ENCODE measurements around the gene E2F3.

E2F3 gene

DNA sequence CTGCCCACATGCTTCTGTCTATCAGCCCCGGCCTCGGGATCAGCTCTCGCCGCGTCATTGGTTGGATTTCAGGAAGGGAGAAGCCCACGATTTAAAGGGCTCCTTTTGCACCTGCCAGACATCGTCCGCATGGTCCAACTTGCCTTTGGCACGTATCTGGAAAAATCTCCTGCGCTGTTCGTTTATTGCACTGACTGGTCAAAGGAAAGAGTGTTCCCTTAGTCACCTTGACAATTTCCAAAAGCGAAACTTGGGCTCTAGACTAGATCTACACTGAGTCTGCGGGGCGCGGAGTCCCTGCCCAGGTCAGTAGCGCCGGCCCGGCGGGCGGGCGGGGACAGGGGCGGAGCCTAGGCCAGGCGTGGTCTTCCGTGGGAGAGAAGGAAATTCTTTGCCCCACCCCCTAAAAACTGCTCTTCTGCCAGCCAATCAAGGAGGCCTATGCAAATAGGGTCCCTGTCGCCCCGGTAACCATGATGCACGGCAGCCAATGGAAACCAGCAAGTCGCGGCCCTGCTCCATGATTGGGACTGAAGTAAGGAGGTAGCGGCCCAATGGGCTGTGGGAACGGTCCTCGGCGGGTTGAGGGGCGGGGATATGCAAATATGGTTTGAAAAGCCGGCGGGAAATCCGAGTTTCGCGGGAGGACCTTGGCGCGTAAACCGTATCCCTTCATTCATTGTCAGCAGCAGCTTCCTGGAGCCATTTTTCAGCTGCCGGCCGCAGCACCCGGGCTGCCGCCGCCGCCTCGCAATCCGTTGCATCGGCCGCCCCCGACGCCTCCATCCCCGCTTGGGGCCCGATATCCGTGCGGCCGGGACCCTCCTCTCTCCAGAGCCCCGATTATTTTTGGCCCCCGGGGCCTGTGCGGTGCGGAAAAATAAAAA is at the start of gene E2F3:
Gene E2F3, plus strand, starts transcription at position 675 of the 887 bp plus-strand sequence. CDS start 354 bp downstream, outside the sequence.
- DNase-seq (ENCODE audit: low read depth in 2 of 2), result peak; percentile 98 to 100

DNA sequence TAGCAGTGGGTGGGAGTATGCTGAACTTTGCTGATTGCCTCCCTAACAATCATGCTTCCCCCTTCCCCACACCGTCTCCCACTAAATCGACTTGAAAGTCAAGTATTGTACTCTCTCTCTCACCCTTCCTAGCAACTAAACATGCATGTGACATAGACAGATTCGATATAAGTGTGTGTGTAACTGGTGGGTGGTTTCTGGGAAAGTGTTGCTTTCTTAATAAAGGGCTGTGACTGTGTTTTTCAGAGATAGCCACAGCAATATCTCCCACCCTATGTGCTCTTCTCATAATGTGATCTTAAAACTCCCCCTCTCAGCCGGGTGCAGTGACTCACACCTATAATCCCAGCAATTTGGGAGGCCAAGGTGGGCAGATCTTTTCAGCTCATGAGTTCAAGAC is 49.3 kb upstream of the E2F3 start:
- no peak for DNase-seq (ENCODE audit: low read depth in 2 of 2)

DNA sequence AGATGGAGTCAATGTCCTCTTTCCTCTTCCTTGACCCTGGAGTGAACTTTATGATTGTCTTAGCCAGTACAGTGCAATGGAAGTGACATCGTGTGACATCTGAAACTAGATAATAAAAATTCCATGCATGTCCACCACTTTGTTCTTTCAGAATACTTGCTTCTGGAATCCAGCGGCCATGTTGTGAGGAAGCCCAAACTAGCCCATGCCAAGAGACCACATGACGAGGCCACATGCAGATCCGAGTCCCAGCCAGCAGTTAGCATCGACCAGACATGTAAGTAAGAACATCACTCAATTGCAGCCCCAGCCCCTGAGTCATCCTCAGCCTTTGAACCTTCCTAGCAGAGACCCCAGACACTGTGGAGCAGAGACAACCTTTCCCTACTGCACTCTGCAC is 48.5 kb upstream of the E2F3 start:
- DNase-seq (ENCODE audit: low read depth in 2 of 2), result no peak

DNA sequence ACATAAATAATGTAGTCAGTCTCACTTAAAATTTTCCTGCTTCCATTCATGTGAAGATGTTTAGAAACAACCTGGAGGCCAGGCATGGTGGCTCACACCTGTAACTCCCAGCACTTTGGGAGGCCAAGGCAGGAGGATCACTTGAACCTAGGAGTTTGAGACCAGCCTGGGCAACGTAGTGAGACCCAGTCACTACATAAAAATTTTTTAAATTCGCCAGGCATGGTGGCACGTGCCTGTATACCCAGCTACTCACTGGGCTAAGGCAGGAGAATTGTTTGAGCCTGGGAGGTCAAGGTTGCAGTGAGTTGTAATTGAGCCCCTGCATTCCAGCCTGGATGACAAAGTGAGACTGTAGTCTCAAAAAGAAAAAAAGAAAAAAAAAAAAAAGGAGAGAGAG is 47.3 kb upstream of the E2F3 start:
- no peak for DNase-seq (ENCODE audit: low read depth in 2 of 2)

DNA sequence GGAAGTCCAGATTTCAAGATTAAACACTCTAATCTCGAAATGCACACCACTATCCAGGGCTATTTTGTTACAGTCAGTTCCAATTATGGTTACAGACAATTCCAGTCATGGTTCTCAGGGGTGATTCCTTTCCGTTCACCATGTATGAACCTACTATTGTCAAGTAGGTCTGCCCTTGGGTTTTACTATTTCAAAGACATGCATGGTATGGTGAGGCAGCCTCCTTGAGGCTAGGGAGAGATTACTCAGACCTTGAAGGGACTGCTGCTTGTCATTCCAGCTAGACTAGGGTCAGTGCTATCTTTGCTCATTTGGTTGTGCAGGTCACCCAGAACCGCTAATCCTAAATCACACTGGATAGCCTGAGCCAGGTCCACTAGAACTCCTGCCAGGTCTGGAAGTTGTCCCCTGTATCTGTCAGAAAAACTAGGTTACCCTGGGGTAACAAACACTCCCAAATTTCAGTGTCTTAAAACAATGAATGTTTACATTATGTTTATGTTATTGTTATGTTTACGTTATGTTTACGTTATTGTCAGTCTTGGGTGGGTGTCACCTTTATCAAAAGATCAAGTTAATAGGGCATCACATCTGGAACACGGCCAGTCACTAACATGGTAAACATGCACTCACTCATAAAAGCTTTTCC is 41.1 kb upstream of the E2F3 start:
- DNase-seq (ENCODE audit: low read depth in 2 of 2), result no peak

DNA sequence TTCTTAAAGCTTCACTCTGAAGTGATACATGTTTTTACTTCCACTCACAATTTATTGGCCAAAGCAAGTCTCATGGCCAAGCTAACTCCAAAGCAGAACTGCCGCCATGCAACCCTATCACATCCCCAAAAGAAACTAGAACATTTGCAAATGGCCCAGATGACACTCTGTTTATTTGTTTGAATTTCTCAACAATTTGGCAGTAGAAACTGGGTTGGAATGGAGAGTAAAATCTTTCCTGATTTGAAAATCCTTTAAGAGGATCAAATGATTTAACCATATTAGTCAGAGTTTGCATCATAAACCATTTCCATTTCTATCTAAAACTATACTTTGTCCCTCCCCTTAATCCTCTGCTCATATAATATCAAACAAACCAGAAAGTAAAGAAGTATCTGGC is 39.1 kb upstream of the E2F3 start:
- no peak for DNase-seq (ENCODE audit: low read depth in 2 of 2)

DNA sequence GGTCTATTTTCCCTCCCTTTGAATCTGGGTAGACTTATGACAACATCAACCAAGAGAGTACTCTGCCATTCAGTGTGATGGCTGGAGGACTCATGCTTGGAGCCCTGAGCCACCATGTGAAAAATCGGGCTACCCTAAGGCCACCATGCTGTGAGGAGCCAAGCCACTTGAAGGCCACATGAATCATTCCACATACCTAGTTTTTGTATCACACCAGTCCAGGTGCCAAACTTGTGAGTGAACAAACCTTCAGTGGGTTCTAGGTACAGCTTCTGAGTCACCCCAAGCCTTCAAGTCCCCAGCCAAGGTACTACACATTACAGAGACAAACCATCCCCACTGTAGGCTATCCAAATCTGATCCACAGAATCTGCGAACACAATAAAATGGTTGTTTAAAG is 37.4 kb upstream of the E2F3 start:
- no peak for DNase-seq (ENCODE audit: low read depth in 2 of 2)

DNA sequence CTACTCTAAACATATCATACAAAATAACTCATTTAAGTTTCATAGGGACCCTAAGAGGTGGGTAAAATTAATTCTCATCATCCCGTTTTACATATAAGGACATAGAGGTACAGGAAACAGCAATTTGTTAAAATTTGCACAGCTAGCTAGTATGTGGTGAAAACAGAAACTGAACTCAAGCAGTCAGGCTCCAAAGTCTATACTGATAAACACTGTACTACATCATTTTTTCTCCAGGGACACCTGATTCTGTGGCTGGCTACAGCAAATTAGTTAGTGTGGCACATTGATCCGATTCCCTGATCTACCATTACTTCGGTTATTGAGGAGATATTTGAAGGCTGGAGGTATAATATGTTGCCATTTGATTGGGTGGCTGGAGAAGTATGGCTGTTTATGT is 36.2 kb upstream of the E2F3 start:
- no peak for DNase-seq (ENCODE audit: low read depth in 2 of 2)

DNA sequence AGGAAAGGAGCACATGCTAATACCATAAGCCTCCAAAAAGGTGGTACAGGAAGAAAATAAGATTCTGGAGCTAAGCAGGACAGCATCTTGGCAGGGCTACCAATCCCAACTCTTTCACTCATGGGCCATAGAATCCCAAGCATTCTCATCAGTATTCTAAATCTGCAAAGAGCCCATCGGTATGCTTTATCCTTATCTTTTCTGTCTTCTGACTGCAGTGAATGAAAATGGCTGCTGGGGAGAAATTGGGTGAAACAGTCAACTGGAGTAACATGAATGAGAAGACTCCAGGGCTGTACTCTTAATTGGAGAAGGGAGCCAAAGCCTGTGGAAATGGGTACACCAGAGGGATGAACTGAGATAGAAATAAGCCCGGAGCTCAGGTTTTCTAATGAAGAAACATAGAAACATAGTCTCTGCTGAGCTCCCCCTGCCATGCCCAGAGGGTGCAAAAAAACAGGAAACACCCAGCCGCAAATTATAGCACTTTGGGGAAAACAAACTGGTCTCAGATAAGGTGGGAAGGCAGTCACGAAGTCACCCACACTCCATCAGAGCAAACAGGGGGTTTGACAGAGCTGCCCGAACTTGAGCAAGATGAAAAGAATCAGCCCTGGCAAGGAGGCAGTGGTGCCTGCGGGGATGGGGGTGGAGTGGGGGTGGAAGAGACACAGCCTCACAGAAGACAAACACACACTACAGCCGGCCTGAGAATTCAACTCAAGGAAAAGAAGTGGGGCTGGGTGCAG is 35.4 kb upstream of the E2F3 start:
- peak; percentile 21 to 35 for DNase-seq (ENCODE audit: low read depth in 2 of 2)

DNA sequence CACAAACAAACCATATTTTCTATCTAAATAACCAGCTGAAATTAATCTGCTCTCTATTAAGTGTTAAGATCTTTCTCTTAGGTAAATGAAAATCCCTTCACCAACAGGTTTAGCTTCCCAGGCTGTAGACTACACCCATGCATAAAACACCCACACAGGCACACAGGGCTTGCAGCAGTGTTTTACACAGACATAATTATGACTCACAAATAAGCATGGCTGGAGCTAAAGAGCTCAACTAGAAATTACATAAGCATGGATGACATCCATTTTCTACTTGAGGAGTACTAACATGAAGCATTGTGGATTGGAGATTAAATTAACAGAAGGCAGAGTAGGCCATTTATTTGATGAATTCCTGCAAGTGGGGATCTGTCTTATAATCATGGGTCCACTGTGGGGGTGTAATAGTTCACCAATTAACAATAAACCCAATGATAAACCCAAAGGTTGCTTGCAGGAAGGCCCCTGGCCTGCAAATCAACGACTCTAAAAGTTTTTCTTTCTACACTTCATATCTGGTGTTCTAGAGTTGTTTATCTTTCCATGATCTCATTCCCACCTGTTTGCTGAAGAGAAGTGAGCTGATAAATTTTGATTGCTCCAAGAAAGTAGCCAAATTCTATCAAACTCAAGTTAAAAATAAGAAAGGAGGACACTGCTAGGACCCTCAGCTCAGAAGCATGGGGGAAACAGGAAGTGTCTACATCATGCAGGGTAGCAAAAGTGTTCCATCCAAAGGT is 33.8 kb upstream of the E2F3 start:
- peak; percentile 31 to 45 for DNase-seq (ENCODE audit: low read depth in 2 of 2)

DNA sequence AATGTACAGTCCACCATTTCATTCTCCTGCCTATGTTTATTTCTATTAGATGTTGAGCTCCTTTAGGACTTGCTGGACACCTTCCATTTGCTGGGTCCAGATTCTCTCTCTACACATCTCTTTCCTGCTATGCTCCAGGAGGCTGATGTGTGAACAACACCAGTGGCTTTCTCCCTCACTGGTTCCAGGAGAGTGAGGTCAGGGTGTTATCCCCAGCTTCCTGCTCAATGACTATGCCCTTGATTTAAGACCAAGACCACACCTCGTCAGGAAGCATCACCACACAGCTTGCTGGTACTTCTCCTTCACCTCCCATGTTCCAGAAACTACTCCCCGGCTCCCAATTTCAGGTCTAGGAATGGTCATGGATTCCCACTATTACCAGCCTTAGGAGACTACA is 31.3 kb upstream of the E2F3 start:
- no peak for DNase-seq (ENCODE audit: low read depth in 2 of 2)

DNA sequence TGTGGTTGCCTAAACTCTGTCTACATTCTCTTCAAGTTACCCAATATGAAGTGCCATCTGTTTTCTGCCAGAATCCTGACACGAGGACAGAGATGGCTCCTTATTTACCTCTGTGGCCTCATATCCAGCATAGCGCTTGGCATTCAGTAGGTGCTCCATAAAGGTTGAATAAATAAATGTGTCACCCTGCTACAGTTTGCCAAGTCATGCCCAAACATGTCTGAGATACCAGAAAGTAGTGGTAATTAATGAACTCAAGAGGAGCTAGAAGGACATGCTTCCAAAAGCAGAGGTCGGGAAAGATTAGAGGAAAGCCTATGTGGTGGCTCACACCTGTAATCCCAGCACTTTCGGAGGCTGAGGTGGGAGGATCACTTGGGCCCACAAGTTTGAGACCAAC is 30.9 kb upstream of the E2F3 start:
- DNase-seq (ENCODE audit: low read depth in 2 of 2), result no peak

DNA sequence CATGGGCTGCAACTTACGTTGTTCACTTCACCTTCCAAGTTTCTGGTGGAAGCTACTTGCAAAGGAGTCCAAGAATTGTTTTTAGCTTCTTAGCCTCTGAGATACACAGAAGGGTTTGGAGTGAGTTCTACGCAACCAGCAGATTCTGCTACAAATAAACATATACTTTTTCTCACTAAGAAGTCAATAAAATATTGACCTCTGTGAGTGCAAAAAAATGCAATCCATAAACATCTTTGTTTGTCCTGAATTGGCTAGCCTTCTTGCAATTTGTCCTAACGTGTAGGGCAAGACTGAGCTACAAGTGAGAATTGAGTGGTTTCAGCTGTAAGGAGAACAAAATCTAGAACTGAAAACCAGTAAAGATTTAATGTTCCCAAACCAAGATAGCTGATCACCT is 26.2 kb upstream of the E2F3 start:
- DNase-seq (ENCODE audit: low read depth in 2 of 2), result no peak

DNA sequence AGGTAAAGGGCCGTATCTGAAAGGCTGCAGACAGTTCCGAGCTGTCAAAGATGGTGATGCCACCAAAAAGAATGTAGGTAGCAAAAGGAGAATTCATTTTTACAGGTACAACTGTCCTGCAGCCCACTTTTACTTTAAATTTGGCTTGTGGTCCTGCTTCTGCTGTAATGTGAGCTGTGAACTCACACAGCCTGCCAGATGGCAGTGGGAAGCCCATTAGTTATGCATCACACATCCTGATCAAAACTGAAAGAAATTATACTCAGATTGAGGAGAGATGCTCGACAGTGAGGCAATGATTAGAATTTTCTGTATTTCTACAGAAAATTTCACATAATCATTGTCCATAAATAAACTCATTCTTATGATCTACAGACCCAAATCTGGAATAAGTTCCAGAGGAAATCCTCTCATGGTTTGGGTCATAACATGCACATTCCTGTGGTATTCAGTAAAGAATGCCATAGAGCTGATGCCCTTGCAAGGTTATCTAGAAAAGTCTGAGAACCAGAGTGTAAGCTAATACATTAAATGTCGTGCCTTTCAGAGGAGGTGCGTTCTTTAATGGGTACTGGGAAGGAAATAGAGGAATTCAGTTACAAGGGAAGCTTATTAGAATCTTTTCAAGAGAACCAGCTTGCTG is 23.9 kb upstream of the E2F3 start:
- DNase-seq (ENCODE audit: low read depth in 2 of 2), result no peak

DNA sequence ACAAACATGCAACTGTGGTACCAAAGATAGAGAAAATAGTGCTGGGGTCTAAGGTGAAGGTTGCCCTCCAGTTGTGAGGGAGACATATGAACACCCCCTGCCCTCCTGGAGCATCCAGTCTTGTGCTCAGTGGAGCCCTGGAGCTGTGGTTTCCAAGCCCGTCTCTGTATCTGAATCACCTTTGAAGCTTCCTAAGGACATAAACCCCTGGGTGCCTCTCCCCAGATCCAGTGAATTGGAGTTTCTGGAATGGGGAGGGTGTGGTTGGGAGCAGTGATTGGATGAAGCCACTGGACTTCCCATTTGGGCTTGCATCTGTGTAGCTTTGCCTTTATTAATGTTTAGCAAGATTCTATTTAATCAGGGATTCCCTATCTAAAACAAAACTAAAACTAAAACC is 22.4 kb upstream of the E2F3 start:
- no peak for DNase-seq (ENCODE audit: low read depth in 2 of 2)

DNA sequence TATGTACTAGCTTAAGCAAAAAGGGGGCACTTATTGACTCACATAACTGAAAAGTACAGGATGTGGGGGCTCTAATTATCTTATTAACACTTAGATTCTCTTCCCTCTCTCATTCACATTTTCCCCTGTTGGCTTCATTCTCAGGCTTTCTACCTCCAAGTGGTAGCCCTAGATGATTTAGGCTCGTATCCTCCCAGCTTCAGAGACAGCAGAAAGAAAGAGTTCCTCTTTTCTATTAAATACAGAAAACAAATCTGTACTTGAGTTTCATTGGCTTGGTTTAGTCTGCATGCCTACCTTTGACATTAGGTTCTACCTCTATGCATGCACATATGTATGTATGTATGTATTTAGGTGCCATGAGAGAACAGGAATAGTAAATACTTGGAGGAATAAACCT is 15.5 kb upstream of the E2F3 start:
- no peak for DNase-seq (ENCODE audit: low read depth in 2 of 2)

DNA sequence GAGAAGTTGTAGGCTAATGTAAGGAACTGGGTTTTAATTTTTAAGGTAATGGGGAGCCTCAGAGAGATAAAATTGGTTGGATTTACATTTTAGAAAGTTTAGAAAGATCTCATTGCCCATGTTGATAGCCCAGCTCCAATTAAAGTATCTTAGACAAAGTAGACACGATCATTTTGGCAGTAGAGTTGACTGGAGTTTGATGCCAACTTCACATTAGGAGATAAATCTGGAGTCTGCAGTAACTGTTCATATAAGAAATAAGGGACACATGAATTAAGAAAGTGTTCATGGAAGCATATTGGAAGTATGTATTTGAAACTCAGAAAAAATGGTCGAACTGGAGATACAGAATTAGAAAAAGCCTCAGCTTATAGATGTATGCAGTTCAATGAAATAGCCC is 12.6 kb upstream of the E2F3 start:
- no peak for DNase-seq (ENCODE audit: low read depth in 2 of 2)

DNA sequence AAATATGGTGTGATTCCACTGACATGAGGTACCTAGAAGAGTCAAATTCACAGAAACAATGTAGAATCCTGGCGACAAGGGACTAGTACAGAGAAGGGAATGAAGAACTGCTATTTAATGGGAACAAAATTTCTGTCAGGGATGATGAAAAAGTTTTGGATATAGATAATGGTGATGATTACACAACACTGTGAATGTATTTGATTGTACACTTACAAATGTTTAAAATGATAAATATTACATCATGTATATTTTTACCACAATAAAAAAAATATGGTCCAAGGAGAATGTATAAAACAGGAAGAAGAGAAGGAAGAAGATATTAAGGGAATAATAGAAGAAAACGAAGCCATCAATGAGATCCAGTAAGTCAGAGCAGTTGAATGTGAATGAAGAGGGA is 8.4 kb upstream of the E2F3 start:
- no peak for DNase-seq (ENCODE audit: low read depth in 2 of 2)

DNA sequence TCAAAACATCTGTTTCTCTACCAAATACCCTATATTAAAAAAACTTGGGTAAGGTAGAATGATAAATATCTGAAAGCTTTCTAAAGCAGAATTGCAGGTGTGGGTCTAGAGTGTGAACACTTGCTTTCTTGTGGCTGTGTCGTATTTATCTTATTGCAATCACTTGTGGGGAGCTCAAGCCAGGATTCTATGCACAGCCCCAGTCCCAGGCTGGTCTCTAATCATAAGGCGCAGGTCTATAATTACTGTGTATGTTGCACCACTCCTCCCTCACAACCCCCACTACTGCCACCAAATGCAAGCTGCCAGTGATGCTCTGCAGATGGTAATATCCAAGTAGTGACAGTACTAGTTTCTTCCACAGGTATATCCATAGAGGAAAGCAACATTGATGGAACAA is 2.2 kb upstream of the E2F3 start:
- no peak for DNase-seq (ENCODE audit: low read depth in 2 of 2)

DNA sequence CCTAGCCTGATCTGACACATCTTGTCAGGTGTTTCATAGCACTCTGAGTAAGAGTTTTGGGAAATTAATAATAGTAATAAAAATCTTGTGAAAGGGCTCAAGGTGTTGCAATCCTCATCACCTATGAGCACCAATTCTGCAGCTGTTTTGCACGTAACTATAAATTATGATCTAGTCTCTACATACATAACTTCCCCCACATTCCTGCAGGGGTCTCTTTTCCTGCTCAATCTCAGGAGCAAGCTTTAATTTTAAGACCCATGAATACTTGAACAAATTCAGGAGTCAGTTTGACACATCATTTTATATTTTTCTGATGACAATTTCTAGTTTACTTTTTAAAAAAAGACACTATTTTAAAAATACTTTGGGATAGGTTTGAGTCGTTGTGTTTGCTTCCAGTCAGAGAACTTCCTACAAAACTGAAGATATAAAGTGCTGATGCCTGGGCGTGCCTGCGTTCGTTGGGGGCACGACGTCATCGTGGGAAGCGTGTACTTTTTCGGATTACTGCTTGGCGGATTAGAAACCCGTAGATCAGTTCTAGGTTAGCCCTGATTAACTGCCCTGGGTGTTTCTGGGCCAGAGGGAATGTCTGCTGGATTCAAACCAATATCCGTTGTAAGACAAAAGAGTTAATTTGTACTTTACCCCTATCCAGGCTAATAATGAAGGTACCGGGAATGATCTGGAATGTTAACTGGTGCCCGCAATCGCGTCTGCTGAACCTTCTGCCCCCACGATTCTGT is 1.0 kb upstream of the E2F3 start:
- DNase-seq (ENCODE audit: low read depth in 2 of 2), result peak in 1 of 2 donors; percentile 37

DNA sequence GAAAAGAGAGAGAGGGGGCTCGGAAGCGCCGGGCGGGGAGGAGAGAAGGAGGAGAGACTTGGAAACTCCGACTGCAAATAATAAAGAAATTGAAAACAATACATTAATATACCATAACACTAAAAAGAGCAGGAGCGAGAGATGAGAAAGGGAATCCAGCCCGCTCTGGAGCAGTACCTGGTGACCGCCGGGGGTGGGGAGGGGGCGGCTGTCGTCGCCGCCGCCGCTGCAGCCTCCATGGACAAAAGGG is 338 bp downstream of the E2F3 start:
- no peak for DNase-seq (ENCODE audit: low read depth in 2 of 2)

Data from stimulated activated CD8-positive, alpha-beta memory T cell treated with anti-CD3 and anti-CD28 coated beads, Interleukin-7, amount 100 ng/mL, for 4 hours (primary cell).